Stimulated activated CD4-positive, alpha-beta T cell treated with anti-CD3 and anti-CD28 coated beads, Interleukin-4, amount 100 ng/mL, for 48 hours (primary cell): ENCODE measurements around the gene IRF5.
"Not testable (repeated sequence)": the region's sequence is repeated elsewhere in the genome, so short reads cannot be mapped to it uniquely, and the experiment has no call there.

Experiments
- DNase-seq, 2 donors: peaks; one replicate each; pipeline ENCODE4 v3.0.0-alpha.2; 2020; ENCODE audit warnings: low read depth in 2 of 2

IRF5 gene

DNA sequence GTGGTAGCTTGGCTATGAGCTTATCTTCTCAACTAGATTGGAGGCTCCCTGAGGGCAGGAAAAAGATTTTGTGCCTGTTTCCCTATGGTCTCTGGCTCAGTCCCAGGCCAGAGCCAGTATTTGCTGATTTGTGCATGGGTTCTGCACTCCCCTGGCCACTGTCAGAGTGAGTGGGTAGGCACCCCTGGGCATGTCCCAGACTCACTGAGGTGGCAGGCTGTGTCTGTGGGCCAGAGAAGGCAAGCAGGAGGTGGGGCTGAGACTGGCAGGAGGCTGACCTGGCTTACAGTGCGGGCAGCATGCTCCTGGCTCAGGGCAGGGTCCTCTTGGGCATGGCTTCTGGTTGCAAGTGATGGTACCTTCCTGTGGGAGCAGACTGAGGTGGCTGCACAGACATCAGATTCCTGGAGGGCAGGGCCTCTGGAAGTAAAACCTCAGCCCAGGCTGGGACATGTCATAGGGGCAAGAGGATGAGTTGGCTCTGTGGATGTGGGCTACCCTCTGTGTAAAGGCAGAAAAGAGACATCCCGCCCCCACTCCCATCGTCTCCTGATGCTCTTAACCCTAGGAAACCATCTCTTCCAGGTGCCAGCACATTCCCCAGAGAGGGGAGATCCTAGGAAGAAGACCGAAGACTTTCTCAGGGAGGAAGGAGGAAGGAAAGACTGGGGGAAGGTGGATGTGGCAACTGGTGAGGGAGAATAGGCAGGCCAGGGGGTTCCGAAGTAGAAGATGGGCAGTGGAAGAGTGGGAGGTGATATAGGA is 31.5 kb upstream of the IRF5 start:
- no peak for DNase-seq

- DNase-seq: no peak
Measured at GRCh38 chr7:128906766-128907559, 30.8 kb upstream of the IRF5 start.

GRCh38 chr7:128908750-128909624 is 28.7 kb upstream of the IRF5 start:
- no peak for DNase-seq

DNA sequence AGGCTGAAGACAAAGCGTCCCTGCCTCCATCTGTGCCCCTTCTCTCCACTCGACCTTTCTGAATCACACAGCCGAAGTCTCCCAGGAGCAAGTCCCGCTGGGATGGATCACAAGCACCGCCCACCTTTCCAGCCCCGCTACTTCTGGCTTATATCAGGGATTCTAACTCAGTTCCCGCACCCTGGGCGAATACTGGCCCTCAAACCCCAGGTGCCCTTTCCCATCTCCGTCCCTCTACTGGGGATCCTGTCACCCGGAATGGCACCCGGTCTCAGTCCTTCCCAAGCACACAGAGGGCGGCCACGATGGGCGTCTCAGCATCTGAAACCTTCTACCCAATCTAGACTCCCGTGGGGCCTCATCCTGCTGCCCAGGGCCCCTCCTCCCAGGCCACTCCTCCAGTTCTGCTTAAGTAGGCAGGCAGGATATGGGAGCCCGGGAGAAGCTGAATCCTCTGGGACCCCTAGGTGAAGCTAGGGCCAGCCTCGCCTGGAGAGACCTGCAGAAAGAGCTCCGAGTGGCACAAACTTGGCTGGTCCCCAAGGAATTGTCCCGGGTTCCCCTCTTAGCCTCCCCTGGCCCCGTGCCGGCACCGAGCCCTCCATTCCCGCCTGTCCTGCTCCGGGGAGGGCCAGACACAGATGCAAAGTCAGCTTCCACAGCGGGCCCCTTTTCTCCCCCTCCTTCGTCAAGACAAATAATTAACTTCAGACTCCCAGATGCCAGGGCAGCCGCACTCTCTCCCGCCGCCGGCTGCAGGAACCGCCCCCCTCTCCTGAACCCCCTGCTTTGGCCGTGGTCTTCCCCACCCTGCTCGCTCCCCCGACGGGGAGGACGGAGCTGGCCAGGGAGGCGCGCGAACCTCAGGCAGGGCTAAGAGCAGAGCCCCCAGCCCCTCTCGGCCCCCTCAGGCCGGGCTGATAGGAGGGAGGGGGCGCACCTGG is 27.8 kb upstream of the IRF5 start:
- DNase-seq: no peak

DNA sequence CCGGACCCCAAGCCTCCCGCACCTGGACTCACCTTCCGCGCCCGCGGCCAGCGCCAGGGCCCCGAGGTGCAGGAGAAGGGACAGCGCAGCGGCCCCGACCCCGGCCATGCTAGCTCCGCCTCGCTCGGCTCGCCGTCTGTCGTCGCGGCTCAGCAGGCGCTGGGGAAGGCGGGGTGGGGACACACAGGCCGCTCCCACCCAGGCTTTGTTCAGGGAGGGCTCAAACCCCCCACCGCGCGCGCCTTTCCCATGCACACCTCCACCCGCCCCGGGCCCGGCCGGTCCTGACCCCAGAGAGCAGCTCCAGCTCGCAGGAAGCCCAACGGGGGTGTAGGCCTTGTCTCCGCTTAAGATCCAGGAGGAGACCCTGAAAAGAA is 27.2 kb upstream of the IRF5 start, which contains the start of gene KCP:
Gene KCP, minus strand, starts transcription at position 141 of the 377 bp plus-strand sequence. Its CDS starts 33 bp downstream, at position 108.
- no peak for DNase-seq

GRCh38 chr7:128911423-128912031 is 26.2 kb upstream of the IRF5 start:
- no peak for DNase-seq

DNA sequence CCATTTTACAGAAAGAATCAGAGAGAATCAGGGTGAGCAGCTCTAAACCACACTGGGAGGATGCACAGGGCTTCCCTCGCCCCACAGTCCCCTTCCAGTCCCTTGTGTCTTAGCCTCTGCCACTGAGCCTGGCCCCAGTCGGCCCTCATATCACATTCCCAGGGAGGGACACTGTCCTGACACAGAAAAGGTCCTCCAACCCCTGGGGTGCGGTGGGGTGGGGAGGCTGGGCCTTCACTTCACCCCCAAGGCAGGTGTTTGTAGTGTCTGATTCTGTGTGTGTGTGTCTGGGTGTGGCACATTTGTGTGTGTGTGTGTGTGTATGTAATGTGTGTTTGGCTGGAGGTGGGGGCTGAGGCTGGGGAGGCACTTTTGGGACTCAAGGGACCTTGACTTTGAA is 25.4 kb upstream of the IRF5 start:
- no peak for DNase-seq

DNA sequence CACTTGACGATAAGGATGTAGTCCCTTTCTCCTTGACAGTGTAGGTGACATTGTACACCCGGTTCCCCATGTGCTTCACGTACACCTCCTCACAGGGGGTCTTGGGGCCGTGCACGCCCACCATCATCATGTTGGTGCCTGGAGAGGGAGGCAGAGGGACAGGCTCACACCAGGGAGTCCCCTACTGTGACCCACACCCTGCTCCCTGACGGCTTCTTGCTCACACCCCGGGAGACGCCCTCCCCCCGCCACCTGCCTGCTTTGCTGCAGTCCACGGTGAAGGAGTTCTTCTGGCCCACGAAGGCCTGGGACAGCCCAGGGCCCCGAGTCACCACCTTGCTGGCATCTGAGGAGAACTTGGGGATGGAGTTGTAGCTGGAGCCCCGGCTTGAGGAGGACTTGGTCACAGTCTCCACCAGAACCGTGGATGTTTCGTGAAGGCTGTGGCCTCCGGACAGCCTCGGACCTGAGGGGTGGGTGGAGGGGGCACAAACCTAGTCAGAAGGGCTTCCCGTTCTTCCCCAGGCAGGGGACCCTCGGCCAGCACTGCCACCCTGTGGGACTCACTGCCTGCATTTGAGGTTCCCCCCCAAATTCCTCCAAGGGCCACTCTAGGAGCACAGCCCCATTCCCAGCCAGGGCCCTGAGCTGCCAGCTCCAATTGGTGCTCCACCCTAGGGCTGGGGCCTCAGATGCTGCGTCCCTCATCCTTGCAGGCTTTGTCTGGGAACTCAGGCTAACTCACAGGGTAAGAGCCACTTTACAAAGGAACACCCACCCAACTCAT is 24.8 kb upstream of the IRF5 start:
- not testable (repeated sequence) for DNase-seq

DNA sequence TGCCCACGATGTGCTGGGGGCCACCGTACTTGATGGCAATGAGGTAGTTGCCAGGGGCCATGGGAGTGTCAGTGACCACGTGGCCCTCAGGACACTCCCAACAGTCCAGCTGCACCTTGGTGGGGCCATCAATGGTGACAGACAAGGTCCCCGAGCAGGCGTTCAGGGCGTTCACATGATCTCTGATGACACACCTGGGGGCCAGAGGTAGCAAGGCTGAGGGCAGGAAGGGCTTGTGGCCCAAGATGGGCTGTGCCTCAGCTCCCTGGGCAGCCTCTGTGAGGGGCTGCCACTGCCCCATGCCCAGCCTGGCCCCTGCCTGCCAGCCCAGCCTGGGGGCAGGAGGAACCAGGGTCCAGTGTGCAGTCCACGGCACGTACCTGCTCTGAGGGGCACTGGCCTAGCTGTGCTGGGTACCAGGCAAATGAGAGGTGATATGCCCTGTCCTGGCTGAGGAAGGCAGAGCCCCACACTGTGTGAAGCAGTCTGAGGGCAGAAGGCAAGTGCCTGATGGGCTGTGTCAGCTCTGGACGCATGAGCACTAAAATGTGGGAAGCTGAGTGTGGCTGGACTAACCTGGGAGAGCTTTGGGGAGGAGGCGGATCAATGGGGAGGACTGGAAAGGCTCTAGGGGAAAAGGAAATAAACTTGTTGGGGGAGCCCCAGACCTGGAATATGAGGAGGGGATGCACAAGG is 23.7 kb upstream of the IRF5 start:
- DNase-seq: no peak

DNA sequence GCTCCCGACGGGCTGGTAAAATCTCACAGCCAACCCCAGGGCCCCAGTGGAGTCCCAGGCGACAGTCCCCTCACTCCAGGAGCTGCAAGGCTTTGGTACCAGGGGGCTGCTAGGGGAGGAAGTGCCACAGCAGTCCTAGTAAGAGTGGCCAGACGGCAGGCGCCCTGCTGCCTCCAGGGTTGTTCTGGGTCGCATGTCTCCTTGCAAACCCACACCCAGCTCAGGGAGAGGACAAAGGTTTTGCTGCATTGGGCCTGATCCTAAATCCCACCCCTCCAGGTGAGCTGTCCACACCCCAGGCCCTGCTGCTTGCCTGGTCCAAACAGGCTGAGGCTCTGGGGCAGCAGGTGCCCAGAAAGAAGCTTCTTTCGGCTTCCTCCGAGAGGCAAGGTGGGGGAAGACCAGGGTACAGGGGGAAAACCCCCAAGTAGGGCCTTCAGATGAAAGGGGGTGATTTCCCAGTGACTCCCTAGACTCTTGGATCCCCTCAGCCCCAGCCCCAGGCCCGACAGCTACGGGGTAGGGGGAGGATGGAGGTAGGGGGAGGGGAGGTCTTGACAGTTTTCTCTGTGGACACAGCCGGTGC is 23.1 kb upstream of the IRF5 start:
- DNase-seq: no peak

DNA sequence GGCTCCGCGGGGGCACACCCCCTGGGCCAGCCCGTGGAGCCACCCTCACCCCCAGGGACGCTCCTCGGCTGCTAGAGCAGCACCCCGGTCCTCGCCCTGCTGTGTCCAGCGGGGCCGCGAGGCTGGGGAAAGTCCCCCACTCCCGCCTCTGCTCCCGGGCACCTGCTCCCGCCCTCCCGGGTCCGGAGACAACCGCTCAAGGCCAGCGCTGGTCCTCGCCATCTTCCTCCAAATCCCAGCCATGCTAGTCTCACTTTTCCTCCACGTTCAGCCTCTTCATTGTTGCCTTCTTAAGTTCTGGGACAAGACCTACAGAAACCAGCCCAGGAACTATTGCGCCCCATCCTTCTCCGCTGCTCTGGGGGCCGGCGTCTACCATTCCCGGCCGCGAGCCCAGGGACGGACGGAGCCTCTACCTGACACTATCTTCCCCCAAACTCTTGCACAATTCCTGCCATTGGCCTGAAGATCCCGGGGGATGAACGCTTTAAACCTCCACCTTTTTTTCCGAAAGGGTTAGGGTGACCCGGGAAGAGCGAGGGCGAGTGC is 22.4 kb upstream of the IRF5 start:
- DNase-seq: no peak

DNA sequence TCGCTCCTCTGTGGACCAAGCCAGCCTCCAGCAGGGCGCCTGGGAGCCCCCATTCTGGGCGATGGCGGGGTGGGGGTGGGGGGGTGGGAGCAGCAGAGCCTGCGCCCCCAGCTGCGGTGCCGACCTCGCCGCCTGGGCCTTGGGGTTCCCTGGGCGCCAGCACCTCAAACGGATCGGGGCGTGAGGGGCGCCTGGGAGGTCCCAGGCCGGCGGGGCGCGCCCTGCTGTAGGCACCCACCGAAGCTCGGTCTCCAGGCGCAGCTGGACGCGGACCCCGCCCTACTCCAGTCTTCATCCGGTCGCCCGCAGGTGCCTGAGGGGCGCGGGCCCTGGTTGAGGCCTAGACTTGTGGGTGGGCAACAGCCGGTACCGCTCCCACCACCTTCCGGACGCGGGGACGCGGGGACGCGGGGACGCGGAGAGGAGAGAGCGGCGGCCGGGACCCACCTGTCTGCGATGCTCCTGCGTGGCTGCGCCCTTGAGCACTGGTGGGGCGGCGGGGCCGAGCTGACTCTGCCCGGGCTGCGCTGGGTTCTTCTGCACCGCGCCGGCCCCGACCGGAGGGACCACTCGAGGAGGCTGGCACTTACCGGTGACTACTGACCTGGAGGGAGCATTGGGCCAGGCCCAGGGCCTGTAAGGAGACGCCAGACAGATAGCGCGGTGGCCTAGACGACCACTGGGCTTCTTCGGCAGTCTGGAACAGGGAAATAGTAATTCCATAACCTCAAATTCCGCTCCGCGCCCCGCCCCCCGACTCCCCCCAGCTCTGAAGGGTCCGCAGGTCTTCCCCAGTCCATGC is 21.7 kb upstream of the IRF5 start:
- DNase-seq: no peak

DNA sequence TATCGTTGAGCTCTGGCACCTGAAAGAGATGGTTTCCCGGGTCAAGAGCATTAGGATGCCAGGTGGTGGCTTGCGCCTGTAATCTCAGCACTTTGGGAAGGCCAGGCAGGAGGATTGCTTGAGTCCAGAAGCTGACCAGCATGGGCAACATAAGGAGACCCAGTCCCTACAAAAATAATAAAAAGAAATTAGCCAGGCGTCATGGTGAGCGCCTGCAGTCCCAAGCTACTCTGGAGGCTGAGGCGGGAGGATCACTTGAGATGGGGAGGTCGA is 21.1 kb upstream of the IRF5 start:
- DNase-seq: no peak

DNA sequence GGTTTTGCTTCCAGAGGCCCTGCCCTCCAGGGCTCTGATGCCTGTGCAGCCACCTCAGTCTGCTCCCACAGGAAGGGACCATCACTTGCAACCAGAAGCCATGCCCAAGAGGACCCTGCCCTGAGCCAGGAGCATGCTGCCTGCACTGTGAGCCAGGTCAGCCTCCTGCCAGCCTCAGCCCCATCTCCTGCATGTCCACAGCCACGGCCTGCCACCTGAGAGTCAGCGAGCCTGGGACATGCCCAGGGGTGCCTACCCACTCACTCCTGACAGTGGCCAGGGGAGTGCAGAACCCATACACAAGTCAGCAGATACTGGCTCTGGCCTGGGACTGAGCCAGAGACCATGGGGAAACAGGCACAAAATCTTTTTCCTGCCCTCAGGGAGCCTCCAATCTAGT is 20.6 kb upstream of the IRF5 start:
- no peak for DNase-seq

DNA sequence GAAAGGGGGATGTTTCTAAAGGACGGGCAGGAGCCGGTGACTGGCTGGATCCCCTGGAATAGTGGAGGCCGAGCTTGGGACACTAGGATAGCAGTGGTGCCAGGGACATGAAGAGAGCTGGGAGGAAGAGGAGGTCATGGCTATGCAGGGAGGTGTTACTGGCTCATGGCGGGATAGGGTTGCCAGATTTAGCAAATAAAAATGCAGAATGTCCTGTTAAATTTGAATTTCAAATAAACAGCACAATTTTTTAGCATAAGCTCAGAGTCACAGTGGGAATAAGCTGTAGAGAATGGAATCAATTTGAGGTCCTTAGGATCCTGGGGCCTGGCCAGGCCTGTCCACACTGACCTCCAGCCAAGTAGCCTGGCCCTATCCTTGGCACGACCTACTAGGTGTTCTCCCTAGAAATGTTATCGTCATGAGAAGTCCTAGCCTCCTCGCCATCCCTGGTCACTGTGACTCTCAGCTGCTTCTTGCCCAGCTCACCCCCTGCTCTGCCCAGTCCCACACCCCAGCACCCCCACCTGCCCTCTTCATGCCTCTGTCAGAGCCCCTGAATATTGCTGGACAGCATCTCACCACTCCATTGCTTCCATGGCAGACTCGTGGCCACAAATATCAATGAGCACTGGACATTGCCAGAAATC is 19.6 kb upstream of the IRF5 start:
- DNase-seq: no peak

DNA sequence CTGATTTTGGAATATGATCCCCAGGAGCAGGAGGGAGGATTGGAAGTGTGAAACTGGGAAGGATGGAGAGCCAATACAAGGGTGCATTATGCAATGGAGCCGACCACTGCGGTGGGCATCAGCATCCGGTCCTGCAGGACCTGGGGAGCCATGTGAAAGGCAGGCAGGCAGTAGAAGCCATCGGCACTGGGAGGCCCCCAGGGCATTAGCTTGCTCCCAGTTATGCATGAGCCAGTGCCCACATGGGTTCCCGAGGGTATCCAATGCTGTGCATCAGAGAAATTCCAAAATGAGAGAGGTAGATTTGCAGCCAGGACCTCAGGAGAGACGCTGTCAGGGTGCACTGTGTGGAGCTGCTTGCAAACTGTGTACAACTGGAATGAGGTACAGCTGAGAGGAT is 18.5 kb upstream of the IRF5 start:
- DNase-seq: no peak
